IPS-20b (cell line): ENCODE results near the gene LRFN2.

Experiments
- H3K27ac ChIP-seq: one replicate; pipeline ENCODE4 v1.5.1; 2013; ENCODE audit warnings: low read length
- H3K27me3 ChIP-seq: 2 replicates; pipeline ENCODE4 v1.6.1; 2013; ENCODE audit warnings: mild to moderate bottlenecking, low read length, inconsistent platforms; ENCODE audit not compliant: insufficient read depth
- H3K36me3 ChIP-seq: 2 replicates; pipeline ENCODE4 v1.6.1; 2013; ENCODE audit warnings: low read depth, mild to moderate bottlenecking, inconsistent platforms, low read length, moderate library complexity; ENCODE audit not compliant: insufficient read depth
- H3K4me1 ChIP-seq: 2 replicates; pipeline ENCODE4 v1.6.1; 2013; ENCODE audit warnings: mild to moderate bottlenecking, control low read depth, inconsistent platforms, low read length, moderate library complexity; ENCODE audit not compliant: insufficient read depth
- H3K4me3 ChIP-seq: 2 replicates; pipeline ENCODE4 v1.5.1; 2013; ENCODE audit warnings: mild to moderate bottlenecking, low read length, inconsistent platforms
- H3K9ac ChIP-seq: 2 replicates; pipeline ENCODE4 v1.6.1; 2013; ENCODE audit warnings: low read depth, mild to moderate bottlenecking, inconsistent platforms, low read length, moderate library complexity
- H3K9me3 ChIP-seq: 2 replicates; pipeline ENCODE4 v1.6.1; 2013; ENCODE audit warnings: mild to moderate bottlenecking, low read depth, low read length, inconsistent platforms; ENCODE audit not compliant: insufficient read depth

Gene LRFN2

DNA sequence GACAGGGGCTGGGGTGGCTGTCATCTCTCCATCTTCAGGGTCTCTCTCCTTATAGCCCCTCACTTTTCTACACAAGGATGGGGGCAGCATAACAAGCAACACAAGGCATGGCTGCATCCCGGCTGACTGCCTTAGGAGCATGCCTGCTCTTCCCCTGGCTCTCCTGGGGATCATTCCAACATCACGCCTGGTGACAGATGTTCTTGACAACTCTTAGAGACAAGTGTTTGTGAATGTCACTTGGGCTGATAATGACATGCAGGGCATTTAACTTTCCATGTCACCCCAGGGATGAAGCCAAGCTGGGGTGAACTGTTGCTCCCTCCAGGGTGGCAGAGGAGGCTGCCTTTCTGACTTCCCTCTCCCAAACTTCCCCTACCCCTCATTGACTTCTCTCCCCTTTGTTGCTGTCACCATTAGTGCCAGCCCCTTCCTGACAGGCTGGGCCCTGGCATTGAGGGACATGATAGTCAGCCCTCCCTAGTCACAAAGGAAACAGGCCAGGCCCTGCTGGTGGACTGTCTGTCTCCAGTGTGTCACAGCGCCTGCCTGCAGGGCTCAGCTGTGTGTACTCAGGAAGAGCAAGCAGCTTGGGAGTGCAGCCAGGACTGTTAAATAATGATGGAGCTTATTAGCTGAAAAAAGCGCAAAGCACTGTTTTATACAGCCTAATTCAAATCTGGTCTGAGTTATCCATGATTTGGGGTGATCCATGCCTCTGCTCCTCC lies 161.8 kb downstream of the LRFN2 start:
- no peak overlapping the region for H3K27ac ChIP-seq
- no peak overlapping the region for H3K9ac ChIP-seq

DNA sequence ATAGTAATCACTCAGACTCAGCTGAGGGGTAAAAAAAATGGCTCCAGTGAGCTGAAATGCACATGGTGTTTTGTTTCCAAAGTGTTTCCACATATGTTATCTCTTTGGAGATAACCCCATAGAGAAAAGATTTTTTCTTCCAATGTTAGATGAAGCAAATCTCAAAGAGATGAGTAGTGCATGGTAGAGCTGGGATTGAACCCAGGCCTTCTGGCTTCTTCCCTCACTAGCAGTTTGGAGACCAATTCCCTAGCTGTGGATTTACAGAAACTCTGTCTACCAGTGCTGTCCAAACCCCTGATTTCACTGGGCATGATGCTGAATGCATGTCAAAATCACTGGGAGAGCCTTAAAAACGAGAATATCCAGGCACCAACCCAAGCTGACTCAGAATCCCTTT lies 165.1 kb downstream of the LRFN2 start:
- H3K36me3 ChIP-seq: no peaks in the 10 kb centered on the region
- H3K4me1 ChIP-seq: peaks cover 31% of the 10 kb centered on the region
- no peaks in the 10 kb centered on the region for H3K27me3 ChIP-seq
- H3K9ac ChIP-seq: no peak overlapping the region
- H3K27ac ChIP-seq: no peak overlapping the region
- H3K4me3 ChIP-seq: no peak overlapping the region
- H3K9me3 ChIP-seq: no peaks in the 10 kb centered on the region

More for the DNA sequence above, 161.8 kb downstream of the LRFN2 start:
- Histone ChIP-seq H3K9me3 (no peaks in the 10 kb centered on the region), H3K4me1 (peaks cover 12% of the 10 kb centered on the region; the same call in 1 of the 2 replicates), H3K4me3 (no peak overlapping the region), H3K36me3 (no peaks in the 10 kb centered on the region), H3K27me3 (no peaks in the 10 kb centered on the region)

DNA sequence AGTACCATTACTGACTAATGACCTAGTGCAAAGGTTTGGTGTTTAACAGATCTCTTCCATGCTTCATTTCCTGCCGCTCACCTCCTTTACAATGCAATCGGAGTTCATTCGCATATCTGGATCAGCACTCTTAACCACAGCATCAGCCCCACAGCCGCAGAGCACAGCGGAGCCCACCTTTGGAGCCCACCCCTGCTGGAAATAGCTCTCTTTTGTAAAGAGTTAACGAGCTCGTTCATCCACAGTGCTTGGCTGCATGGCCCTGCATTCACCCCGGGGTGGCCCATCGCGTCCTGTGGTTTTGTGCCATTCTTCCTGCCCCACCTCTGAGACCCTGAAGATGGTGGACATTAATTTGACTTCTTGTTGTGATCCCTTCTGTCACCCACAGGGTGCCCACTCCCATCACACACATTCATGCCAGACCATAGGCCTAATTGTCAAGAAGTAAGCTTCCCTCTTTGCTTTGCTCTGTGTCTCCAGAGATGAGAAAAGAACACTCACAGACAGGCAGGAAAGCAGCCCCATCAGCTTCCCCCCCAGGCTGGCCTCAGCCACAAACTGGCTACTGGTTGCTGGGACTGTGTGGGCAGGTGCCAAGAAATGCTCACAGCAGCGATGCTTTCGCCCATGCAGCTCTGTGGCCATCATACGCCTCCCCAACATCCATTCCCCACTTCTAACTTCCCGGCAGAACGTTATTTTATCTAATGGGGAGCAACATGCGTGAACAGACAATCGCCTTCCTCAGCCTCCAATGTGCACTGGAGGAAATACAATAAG lies 167.0 kb downstream of the LRFN2 start:
- H3K4me3 ChIP-seq: peak overlapping the region; percentile 19; the same call in 1 of the 2 replicates
- no peak overlapping the region; the same call in 1 of the 2 replicates for H3K9ac ChIP-seq
- no peaks in the 10 kb centered on the region for H3K9me3 ChIP-seq
- no peaks in the 10 kb centered on the region for H3K36me3 ChIP-seq
- H3K4me1 ChIP-seq: peaks cover 31% of the 10 kb centered on the region
- peak overlapping the region; percentile 42 for H3K27ac ChIP-seq
- H3K27me3 ChIP-seq: no peaks in the 10 kb centered on the region

DNA sequence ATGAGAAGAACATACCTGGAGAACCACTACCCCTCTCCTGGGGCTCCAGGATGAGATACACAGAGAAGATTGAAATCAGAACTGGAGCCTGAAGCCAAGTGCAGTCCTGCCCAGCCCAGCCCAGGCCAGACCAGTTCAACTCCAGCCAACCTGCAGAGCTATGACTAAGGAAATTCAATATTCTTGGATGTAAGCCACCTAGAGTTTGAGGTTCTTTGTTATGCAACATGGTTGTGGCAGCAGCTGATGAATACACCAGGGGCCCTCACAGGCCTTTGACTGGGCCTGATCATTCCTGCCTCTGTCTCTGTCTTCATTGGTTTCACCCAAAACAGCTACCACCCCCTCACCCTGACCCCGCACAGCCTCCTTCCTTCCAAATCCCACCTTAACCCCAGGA lies 167.8 kb downstream of the LRFN2 start:
- H3K4me3 ChIP-seq: peak overlapping the region; percentile 19; the same call in 1 of the 2 replicates
- H3K9me3 ChIP-seq: no peaks in the 10 kb centered on the region
- H3K4me1 ChIP-seq: peaks cover 31% of the 10 kb centered on the region
- no peaks in the 10 kb centered on the region for H3K36me3 ChIP-seq
- H3K27me3 ChIP-seq: no peaks in the 10 kb centered on the region
- no peak overlapping the region; the same call in 1 of the 2 replicates for H3K9ac ChIP-seq
- peak overlapping the region; percentile 42 for H3K27ac ChIP-seq

DNA sequence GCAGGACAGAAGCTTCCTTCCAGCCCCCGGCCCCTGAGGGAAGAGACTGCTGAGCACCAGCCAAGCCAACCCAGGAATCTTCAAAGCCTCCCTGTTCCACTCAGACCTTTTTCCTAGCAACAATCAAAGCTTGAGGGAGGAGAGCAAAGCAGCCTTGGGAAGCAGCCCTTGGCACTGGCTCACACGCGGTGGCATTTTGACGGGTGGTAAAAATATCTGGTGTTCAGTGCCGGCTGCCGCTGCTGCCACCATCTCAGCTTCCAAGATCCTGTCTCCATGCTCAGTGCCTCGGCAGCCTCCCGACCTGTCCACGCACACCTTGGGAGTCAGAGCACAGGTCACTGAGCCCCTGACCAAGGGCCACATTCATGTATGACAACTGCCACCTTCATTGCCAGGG lies 170.1 kb downstream of the LRFN2 start:
- H3K4me1 ChIP-seq: peaks cover 31% of the 10 kb centered on the region
- no peaks in the 10 kb centered on the region for H3K27me3 ChIP-seq
- no peaks in the 10 kb centered on the region for H3K36me3 ChIP-seq
- H3K9me3 ChIP-seq: no peaks in the 10 kb centered on the region
- no peak overlapping the region for H3K27ac ChIP-seq
- no peak overlapping the region for H3K9ac ChIP-seq
- H3K4me3 ChIP-seq: no peak overlapping the region

DNA sequence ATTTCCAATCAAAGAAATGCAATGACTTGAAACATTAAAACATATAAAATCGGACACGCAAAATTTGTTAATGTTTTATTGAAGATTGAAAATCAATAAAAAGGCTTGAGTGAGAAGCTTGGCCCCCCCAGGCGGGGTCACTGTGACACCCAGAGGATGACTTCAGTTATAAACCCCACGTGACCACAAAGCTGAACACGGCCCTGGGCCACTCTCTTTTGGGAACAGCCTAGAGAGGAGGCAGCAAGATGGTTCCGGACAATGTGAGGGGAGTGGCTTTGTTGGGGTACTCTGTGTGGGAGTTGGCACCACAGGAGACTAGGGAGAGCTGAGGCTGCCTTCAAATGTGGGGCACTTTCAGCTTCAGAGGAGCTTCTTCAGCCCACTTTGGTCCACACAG lies 172.5 kb downstream of the LRFN2 start:
- no peak overlapping the region for H3K9ac ChIP-seq
- H3K4me1 ChIP-seq: peaks cover 17% of the 10 kb centered on the region
- no peaks in the 10 kb centered on the region for H3K27me3 ChIP-seq
- H3K4me3 ChIP-seq: no peak overlapping the region
- no peak overlapping the region for H3K27ac ChIP-seq
- no peaks in the 10 kb centered on the region for H3K36me3 ChIP-seq
- H3K9me3 ChIP-seq: no peaks in the 10 kb centered on the region

DNA sequence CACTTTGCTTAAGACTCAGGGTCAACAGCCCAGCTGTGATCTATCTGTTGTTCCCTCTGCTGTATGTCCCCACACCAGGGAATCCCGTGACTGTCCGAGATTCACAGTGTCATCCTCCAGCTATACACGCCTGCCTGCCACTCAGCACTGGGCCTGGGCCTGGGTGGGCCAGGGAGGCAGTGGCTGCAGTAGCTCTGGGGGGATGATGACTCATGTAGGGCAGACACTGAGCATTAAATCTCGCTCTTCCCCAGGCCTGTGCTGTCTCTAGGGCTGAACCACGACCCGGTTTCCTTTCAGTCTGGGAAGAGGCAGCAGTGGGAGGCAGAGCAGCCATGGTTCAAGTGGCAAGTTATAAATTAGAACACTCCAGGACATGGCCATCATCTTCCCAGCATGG lies 173.9 kb downstream of the LRFN2 start:
- no peak overlapping the region for H3K27ac ChIP-seq

DNA sequence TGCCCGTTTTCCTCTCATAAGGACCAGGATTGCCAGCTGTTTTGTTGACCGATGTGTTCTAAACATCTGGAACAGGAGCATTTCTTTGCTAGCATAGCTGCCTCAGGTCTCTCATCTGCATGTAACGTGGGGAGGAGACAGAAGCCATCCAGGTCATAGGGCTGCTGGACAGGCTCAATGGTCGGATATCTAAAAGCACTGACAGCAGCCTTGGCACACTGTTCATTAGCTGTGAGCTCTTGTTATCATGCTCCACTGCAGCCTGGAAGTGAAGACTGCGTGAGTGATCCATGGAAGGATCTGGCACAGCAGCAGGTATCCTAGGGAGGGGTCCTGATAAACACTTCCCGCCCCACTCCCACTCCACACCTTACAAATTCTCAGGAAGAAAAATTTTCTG lies 175.3 kb downstream of the LRFN2 start:
- no peak overlapping the region for H3K4me3 ChIP-seq
- H3K27ac ChIP-seq: no peak overlapping the region
- H3K9ac ChIP-seq: no peak overlapping the region
- H3K4me1 ChIP-seq: peaks cover 8% of the 10 kb centered on the region; the same call in 1 of the 2 replicates
- H3K9me3 ChIP-seq: no peaks in the 10 kb centered on the region
- H3K27me3 ChIP-seq: no peaks in the 10 kb centered on the region
- no peaks in the 10 kb centered on the region for H3K36me3 ChIP-seq

More for the DNA sequence above, 173.9 kb downstream of the LRFN2 start:
- peaks cover 8% of the 10 kb centered on the region for H3K4me1 ChIP-seq
- H3K4me3 ChIP-seq: no peak overlapping the region
- no peaks in the 10 kb centered on the region for H3K27me3 ChIP-seq
- H3K9ac ChIP-seq: no peak overlapping the region
- H3K36me3 ChIP-seq: no peaks in the 10 kb centered on the region
- H3K9me3 ChIP-seq: no peaks in the 10 kb centered on the region

DNA sequence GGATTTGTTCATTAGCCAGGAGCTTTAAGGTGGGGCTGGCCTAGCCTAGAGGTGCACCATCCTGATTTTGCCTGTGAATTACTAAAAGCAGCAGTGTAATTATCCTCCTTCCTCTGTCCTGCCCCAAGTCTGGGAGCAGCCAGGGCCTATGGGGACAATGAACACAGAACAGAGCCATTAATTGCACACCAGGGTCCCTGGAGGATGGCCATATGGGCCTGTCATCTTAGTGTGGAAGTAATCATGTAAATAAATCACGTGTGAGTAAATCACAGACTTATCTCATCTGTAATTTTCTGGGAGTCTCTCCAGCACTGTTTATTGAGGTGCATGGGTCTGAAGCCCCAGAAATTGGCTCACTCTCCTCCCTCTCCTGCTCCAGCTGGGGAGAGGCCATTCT lies 176.3 kb downstream of the LRFN2 start:
- Histone ChIP-seq H3K9me3 (no peaks in the 10 kb centered on the region), H3K27ac (no peak overlapping the region), H3K4me1 (peaks cover 8% of the 10 kb centered on the region; the same call in 1 of the 2 replicates), H3K27me3 (no peaks in the 10 kb centered on the region), H3K36me3 (no peaks in the 10 kb centered on the region), H3K9ac (no peak overlapping the region), H3K4me3 (no peak overlapping the region)

DNA sequence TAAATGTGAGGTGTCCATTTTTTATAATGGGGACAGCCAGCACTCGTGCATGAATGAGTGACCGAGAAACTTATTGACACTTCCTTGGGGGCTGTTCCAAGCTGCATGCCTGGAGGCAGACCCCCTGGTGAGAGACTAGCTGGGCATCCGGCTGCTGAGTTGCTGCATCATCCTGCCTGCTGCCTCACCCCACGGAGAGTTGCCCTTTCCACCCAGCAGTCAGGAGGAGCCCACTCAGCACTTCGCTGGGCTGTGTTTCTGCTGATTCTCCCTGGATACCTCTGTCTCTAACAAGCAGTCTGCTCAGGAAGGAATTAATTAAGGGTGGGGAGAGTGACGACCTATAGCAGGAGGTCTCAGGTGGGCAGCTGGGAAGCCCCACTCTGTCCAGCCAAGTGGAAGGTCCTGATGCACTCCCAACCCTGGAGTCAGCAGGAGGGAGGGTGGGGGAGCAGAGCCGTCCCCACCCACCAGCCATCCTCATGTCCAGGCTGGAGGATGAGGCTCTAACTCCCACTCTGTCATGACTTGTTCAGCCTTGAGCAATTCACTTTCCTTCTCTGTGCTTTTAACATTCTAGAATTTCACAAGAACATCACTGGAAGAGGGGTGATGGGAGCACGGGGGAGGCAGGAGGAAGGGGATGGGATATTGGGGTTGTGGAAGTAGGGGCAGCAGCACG lies 177.3 kb downstream of the LRFN2 start:
- Histone ChIP-seq H3K4me1 (peaks cover 8% of the 10 kb centered on the region; the same call in 1 of the 2 replicates), H3K9me3 (no peaks in the 10 kb centered on the region), H3K36me3 (no peaks in the 10 kb centered on the region), H3K9ac (0 out of 2 replicates have a peak overlapping the region, but pooled peaks have one; percentile 15), H3K4me3 (no peak overlapping the region), H3K27ac (no peak overlapping the region), H3K27me3 (no peaks in the 10 kb centered on the region)

DNA sequence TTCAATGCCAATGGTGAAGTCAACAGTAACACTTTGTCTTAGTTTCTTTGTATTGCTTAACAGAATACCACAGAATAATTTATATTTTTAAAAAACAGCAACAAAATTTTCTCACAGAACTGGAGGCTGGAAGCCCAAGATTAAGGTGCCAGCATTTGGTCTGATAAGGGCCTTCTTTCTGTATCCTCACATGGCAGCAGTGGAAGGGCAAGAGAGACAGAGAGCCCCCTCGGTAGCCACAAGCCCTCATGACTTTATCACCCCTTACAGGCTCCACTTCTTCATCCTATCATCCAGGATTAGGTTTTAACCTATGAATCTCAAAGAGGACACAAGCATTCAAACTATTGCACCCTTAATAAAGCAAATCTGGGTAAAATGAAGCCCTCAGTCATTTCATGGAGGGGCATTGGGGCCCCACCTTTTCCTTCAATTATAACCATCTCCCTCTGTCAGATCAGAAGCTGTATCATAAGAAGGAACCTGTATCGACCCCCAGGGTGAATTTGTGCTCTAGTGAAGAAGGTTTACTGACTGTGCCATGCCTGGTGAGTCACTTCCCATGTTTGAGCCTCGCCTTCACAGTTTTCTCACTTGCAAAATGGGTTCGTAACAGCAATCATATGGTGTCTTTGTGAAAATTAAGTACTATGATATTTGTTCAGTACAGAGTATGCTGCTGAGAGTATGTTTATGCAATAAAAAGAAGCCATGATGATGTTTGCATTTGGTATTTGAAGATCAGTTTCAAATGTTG lies 178.2 kb downstream of the LRFN2 start:
- Histone ChIP-seq H3K4me3 (no peak overlapping the region), H3K27ac (no peak overlapping the region), H3K9me3 (no peaks in the 10 kb centered on the region), H3K27me3 (no peaks in the 10 kb centered on the region), H3K4me1 (peaks cover 8% of the 10 kb centered on the region; the same call in 1 of the 2 replicates), H3K9ac (0 out of 2 replicates have a peak overlapping the region, but pooled peaks have one; percentile 15), H3K36me3 (no peaks in the 10 kb centered on the region)
